ENCODE data around the gene FKBP10. TPM values are rescaled to one million over a fixed set of nuclear protein-coding genes. Genes with fewer than 3 reads are reported as not detected.

Gene FKBP10
- total and polyA plus RNA-seq, 9 of the 15 experiments (the other 6 are each of a cell fraction or from before 2014, with no cell fraction given) = 0.03 to 3.0 (median 1.4) TPM; not detected in 1

- ChIA-PET POLR2A (interaction anchor here (0.7 to 1.2 kb wide), 3 partner anchors 9 to 46 kb away, joined by 3 to 4 read pairs (median 3); no protein-coding TSS in a partner anchor), CTCF (ENCODE audit: low intra/inter-chr PET ratio) (no interaction called here)
- no peak overlapping the region for H3K4me3 ChIP-seq
- DNase-seq (ENCODE audit: extremely low read depth in 1 of 4, low spot score in 3 of 4) (no peak), FAIRE-seq (no peak), ATAC-seq (no peak)
- BruUV-seq (replicated peaks) = no TSS peak
- no peak overlapping the region for H2AFZ ChIP-seq (ENCODE audit: low read depth, low read length)
- no peaks in the 10 kb centered on the region for H3K79me2 ChIP-seq (ENCODE audit: control insufficient read depth, insufficient read depth, low read length)
- no peaks in the 10 kb centered on the region for H3K9me3 ChIP-seq (replicated peaks; ENCODE audit: control insufficient read depth, insufficient read depth, low read depth, low read length)
- WGBS (ENCODE audit: insufficient coverage, low coverage, missing lambda C conversion rate) = 24% methylated on average over 1 of the region's 1 CpG
- in situ Hi-C loops (cut with MboI) = no loop called here
- H3K9ac ChIP-seq (ENCODE audit: insufficient read depth in 1 of 2, low read depth in 2 of 2, low read length in 2 of 2) = no peak overlapping the region; a peak in 1 of 4 replicates
- H3K9me1 ChIP-seq (ENCODE audit: control insufficient read depth, insufficient read depth, low read length) = no peaks in the 10 kb centered on the region
- intact Hi-C loops (cut with micrococcal nuclease) = no loop called here
- TF ChIP-seq REST (IDR thresholded peaks at IDR 0.05; ENCODE audit: borderline replicate concordance) (peak; percentile 33), REST (CRISPR knock-in tag; IDR thresholded peaks at IDR 0.05; ENCODE audit: low read depth) (no peak), ZNF24 (IDR thresholded peaks at IDR 0.05) (no peak), SIX5 (IDR thresholded peaks at IDR 0.05; ENCODE audit: borderline replicate concordance in 1 of 2, insufficient read depth in 1 of 2, low read depth in 1 of 2, low read length in 2 of 2) (no peak)
- no peaks in the 10 kb centered on the region for H3K36me3 ChIP-seq (ENCODE audit: control insufficient read depth, insufficient read depth, low read length)
- H3K27me3 ChIP-seq (ENCODE audit: control insufficient read depth in 2 of 2, insufficient read depth in 2 of 2, low read length in 2 of 2) = no peaks in the 10 kb centered on the region
- H3K4me2 ChIP-seq (ENCODE audit: insufficient read depth, low read length) = no peak overlapping the region
- peaks cover 2 to 43% of the 10 kb centered on the region in 2 experiments; a peak in 4 of 5 replicates for H3K4me1 ChIP-seq (replicated peaks in 1 of 2; ENCODE audit: control insufficient read depth in 2 of 2, insufficient read depth in 2 of 2, low read length in 2 of 2)
- no peaks in the 10 kb centered on the region for H4K20me1 ChIP-seq (replicated peaks; ENCODE audit: control insufficient read depth, insufficient read depth, low read length)
- H3K27ac ChIP-seq (ENCODE audit: extremely low read depth, low read depth, low read length) = no peak overlapping the region
These were observed 1.4 kb downstream of the FKBP10 start for GRCh38 chr17:41814195-41814594.

Data from K562 (cell line).